Measurements from ENCODE around the gene TMEM151A. TPM values are rescaled to one million over a fixed set of nuclear protein-coding genes. Genes with fewer than 3 reads are reported as not detected.

Gene TMEM151A
- total and polyA plus RNA-seq, 2 of the 4 experiments (the other 2 are of a cell fraction) = 0.03 TPM; not detected in 1

- peak; percentile 89 for DNase-seq
- Histone ChIP-seq H3K18ac (ENCODE audit: low read depth, low read length) (peak overlapping the region; percentile 67), H3K27me3 (ENCODE audit: control insufficient read depth, insufficient read depth, low read length) (peaks cover 4% of the 10 kb centered on the region), H3K9me3 (ENCODE audit: control insufficient read depth, insufficient read depth, low read length) (no peaks in the 10 kb centered on the region), H2BK20ac (ENCODE audit: low read depth, low read length) (peak overlapping the region; percentile 13; the same call in 1 of the 2 replicates), H3K9ac (ENCODE audit: low read depth, low read length) (peak overlapping the region; percentile 20), H2AFZ (replicated peaks; ENCODE audit: low read length, poor library complexity) (peak overlapping the region; percentile 94), H3K9me1 (ENCODE audit: insufficient read depth, low read length) (no peaks in the 10 kb centered on the region), H3K56ac (ENCODE audit: extremely low read depth, insufficient read depth, low read length) (no peak overlapping the region), H3K36me3 (ENCODE audit: control insufficient read depth, insufficient read depth, low read length) (no peaks in the 10 kb centered on the region), H4K91ac (ENCODE audit: insufficient read depth, low read depth, low read length) (peak overlapping the region; percentile 45; the same call in 1 of the 2 replicates), H2AK5ac (ENCODE audit: low read depth, low read length) (0 out of 2 replicates have a peak overlapping the region, but pooled peaks have one; percentile 18), H3K4me2 (ENCODE audit: low read depth, low read length) (peak overlapping the region; percentile 92), H2BK120ac (ENCODE audit: low read depth, low read length) (peak overlapping the region; percentile 75), H2AK9ac (replicated peaks; ENCODE audit: low read depth, low read length, poor library complexity) (peak overlapping the region; percentile 84), H3K23ac (ENCODE audit: low read depth, low read length) (no peak overlapping the region), H3K27ac (ENCODE audit: insufficient read depth, low read length) (peak overlapping the region; percentile 48), H2BK15ac (ENCODE audit: low read depth, low read length) (peak overlapping the region; percentile 11; the same call in 1 of the 3 replicates), H2BK5ac (ENCODE audit: low read depth, low read length, poor library complexity, severe bottlenecking) (peak overlapping the region; percentile 68), H3K4me1 (ENCODE audit: control insufficient read depth, insufficient read depth, low read length) (peaks cover 14% of the 10 kb centered on the region), H3K4ac (ENCODE audit: low read depth, low read length) (peak overlapping the region; percentile 69), H4K20me1 (ENCODE audit: insufficient read depth, low read length) (peaks cover 39% of the 10 kb centered on the region), H3K14ac (replicated peaks; ENCODE audit: low read depth, low read length) (peak overlapping the region; percentile 50), H4K8ac (ENCODE audit: low read depth in 2 of 2, low read length in 2 of 2) (peak overlapping the region in 1 of 2 experiments; percentile 65; a peak in 2 of 4 replicates), H3K4me3 (ENCODE audit: insufficient read depth, low read depth, low read length) (peak overlapping the region; percentile 63), H4K5ac (ENCODE audit: low read depth, low read length) (0 out of 2 replicates have a peak overlapping the region, but pooled peaks have one; percentile 51), H3K79me1 (ENCODE audit: low read depth in 1 of 2, low read length in 2 of 2) (peaks cover 0 to 31% of the 10 kb centered on the region in 2 experiments; a peak in 2 of 4 replicates)
- intact Hi-C loops (cut with micrococcal nuclease) (loop anchor here (1.0 kb wide), 3 partner anchors 16 to 74 kb away; partner anchors contain the start of gene RIN1), dilution Hi-C loops (cut with HindIII; ENCODE audit: low sequenced_read_pairs, unreplicated experiment) (no loop called here), in situ Hi-C loops (cut with MboI; ENCODE audit: low sequenced_read_pairs) (no loop called here)
- no TSS peak for BruUV-seq (replicated peaks)
- ATAC-seq (ENCODE audit: low read depth) = peak; percentile 51
- 0% methylated on average over 14 of the region's 44 CpGs; no CpG with 5 or more reads in 1 of the 2 experiments for WGBS, 2 experiments (ENCODE audit: extremely low coverage in 2 of 2, insufficient read length in 1 of 2)
- ChIA-PET CTCF (interaction anchor here (0.5 to 2.4 kb wide), 13 partner anchors 10 to 79 kb away, joined by 3 to 17 read pairs (median 5); partner anchors contain the start of genes B4GAT1, BRMS1 and RIN1), POLR2A (ENCODE audit: unreplicated experiment) (interaction anchor here (0.6 to 2.9 kb wide), 8 partner anchors 10 to 485 kb away, joined by 3 to 23 read pairs (median 4); partner anchors contain the start of gene RIN1)
- TF ChIP-seq NFE2L2 (IDR thresholded peaks at IDR 0.05; ENCODE audit: low read depth, low read length) = no peak
- peak; percentile 42; the same call in 1 of the 2 replicates for TF ChIP-seq CHD1 (IDR thresholded peaks at IDR 0.05; ENCODE audit: low read depth, low read length)
- peak; percentile 97 for TF ChIP-seq SMC3 (IDR thresholded peaks at IDR 0.05; ENCODE audit: low read depth, low read length)
- peak; percentile 97 for TF ChIP-seq RAD21 (IDR thresholded peaks at IDR 0.05; ENCODE audit: low read length)
- TF ChIP-seq USF2 (IDR thresholded peaks at IDR 0.05; ENCODE audit: low read depth, low read length) = peak; percentile 13; the same call in 1 of the 2 replicates
- no peak for TF ChIP-seq ELK1 (IDR thresholded peaks at IDR 0.05; ENCODE audit: borderline replicate concordance, low read depth, low read length)
- TF ChIP-seq RFX5 (IDR thresholded peaks at IDR 0.05; ENCODE audit: low read depth, low read length) = no peak
- peak; percentile 46 for TF ChIP-seq POLR2A (IDR thresholded peaks at IDR 0.05; ENCODE audit: low read depth, low read length)
- TF ChIP-seq CEBPB (IDR thresholded peaks at IDR 0.05; ENCODE audit: low read depth, low read length) = no peak
- no peak for TF ChIP-seq MAFK (IDR thresholded peaks at IDR 0.05; ENCODE audit: low read depth, low read length)
- peak; percentile 97 for TF ChIP-seq CTCF (conservative IDR thresholded peaks at IDR 0.05; ENCODE audit: low read depth, low read length)
- no peak for TF ChIP-seq RCOR1 (IDR thresholded peaks at IDR 0.05; ENCODE audit: insufficient replicate concordance, low read length)
- peak; percentile 11 for TF ChIP-seq MAZ (IDR thresholded peaks at IDR 0.05; ENCODE audit: borderline replicate concordance, low read depth, low read length)
- no peak; the same call in 1 of the 2 replicates for TF ChIP-seq BHLHE40 (IDR thresholded peaks at IDR 0.05; ENCODE audit: low read depth, low read length)
These were observed 20.4 kb downstream of the TMEM151A start for GRCh38 chr11:66311965-66312548.

Measured in IMR-90 (cell line).